CD4-positive, alpha-beta T cell treated with Interleukin-4 for 4 hours (primary cell): ENCODE results near the gene RNF215.

Experiments
- DNase-seq: peaks from one replicate; pipeline ENCODE4 v3.0.0-alpha.2; 2020

RNF215 gene

GRCh38 chr22:30393885-30394284 is 6.7 kb upstream of the RNF215 start:
- DNase-seq = no peak

- no peak for DNase-seq
Measured at GRCh38 chr22:30393322-30393680, 6.1 kb upstream of the RNF215 start.

- DNase-seq = no peak
Measured at GRCh38 chr22:30392661-30393321, 5.6 kb upstream of the RNF215 start.

- peak; percentile 76 for DNase-seq
Measured at GRCh38 chr22:30390974-30391691, 3.9 kb upstream of the RNF215 start.

- no peak for DNase-seq
Measured at GRCh38 chr22:30386608-30386959, 627 bp downstream of the RNF215 start.

- DNase-seq = no peak
Measured at GRCh38 chr22:30385942-30386341, 1.3 kb downstream of the RNF215 start.

GRCh38 chr22:30383061-30383460 is 4.2 kb downstream of the RNF215 start:
- no peak for DNase-seq

GRCh38 chr22:30382340-30382739 is 4.9 kb downstream of the RNF215 start:
- no peak for DNase-seq

GRCh38 chr22:30381264-30381663 is 5.9 kb downstream of the RNF215 start:
- no peak for DNase-seq

GRCh38 chr22:30380011-30380410 is 7.2 kb downstream of the RNF215 start:
- no peak for DNase-seq

- no peak for DNase-seq
Measured at GRCh38 chr22:30375312-30375849, 11.8 kb downstream of the RNF215 start.

- DNase-seq = no peak
Measured at GRCh38 chr22:30373331-30374325, 13.6 kb downstream of the RNF215 start.

- DNase-seq = no peak
Measured at GRCh38 chr22:30372915-30373314, 14.3 kb downstream of the RNF215 start.

GRCh38 chr22:30371981-30372380 is 15.2 kb downstream of the RNF215 start:
- DNase-seq = no peak

- DNase-seq = no peak
Measured at GRCh38 chr22:30371321-30371720, 15.9 kb downstream of the RNF215 start.

- no peak for DNase-seq
Measured at GRCh38 chr22:30370641-30371230, 16.5 kb downstream of the RNF215 start.

- DNase-seq = no peak
Measured at GRCh38 chr22:30368420-30368819, 18.8 kb downstream of the RNF215 start.

GRCh38 chr22:30365891-30366290 is 21.3 kb downstream of the RNF215 start:
- DNase-seq = no peak

GRCh38 chr22:30362651-30363281 is 24.4 kb downstream of the RNF215 start:
- no peak for DNase-seq

GRCh38 chr22:30361916-30362650 is 25.1 kb downstream of the RNF215 start:
- no peak for DNase-seq

- no peak for DNase-seq
Measured at GRCh38 chr22:30358541-30358940, 28.7 kb downstream of the RNF215 start.
